K562 (cell line): ENCODE data around the gene RNF223. TPM values are rescaled to one million over a fixed set of nuclear protein-coding genes. Genes with fewer than 3 reads are reported as not detected.
A peak's percentile ranks its signal among the peaks of the same experiment; 100 is the strongest.

ENCODE experiments used
- ATAC-seq: fragments of 200-7000 bp; cut with Tn5 transposase; 3 replicates; pipeline ENCODE4 v1.9.1; 2020; ENCODE audit warnings: moderate library complexity
- BruUV-seq: library from RNA; stranded (reverse); fragments of 400-500 nt; replicated peaks from 2 replicates; lab custom pipeline; 2021; lab: Mats Ljungman, UMichigan
- CTCF ChIA-PET: fragments of 300-600 bp; formaldehyde crosslinking; extraction: SDS; loops from one replicate; lab custom pipeline; 2021; ENCODE audit warnings: low intra/inter-chr PET ratio; lab: Yijun Ruan, JAX
- POLR2A ChIA-PET: fragments of 300-600, 350-650 bp; sonication (Branson Sonifier 250); formaldehyde crosslinking; extraction: SDS; loops from one replicate; lab custom pipeline; 2021; ENCODE audit warnings: antibody characterized with exemption, inconsistent platforms; lab: Yijun Ruan, JAX
- DNase-seq, 4 experiments: peaks; one replicate each; pipeline versions ENCODE4 v3.0.0 to v3.0.0-alpha.2; 2011 to 2018; ENCODE audit warnings: low spot score in 3 of 4, mixed read lengths in 3 of 4; ENCODE audit errors: extremely low read depth in 1 of 4
- FAIRE-seq: peaks from 2 replicates; lab custom pipeline; 2011; peaks lifted over from hg19 to GRCh38; lab: Jason Lieb, UNC
- H2AFZ ChIP-seq: 2 replicates; pipeline ENCODE4 v1.6.0; 2011; ENCODE audit warnings: low read depth, low read length, control low read depth, inconsistent platforms
- H3K27ac ChIP-seq: fragments of 200-600 bp; 3 replicates; pipeline ENCODE4 v1.8.0; 2011; ENCODE audit warnings: low read depth, mild to moderate bottlenecking, control low read depth, inconsistent platforms, low read length, moderate library complexity, mixed read lengths; ENCODE audit errors: extremely low read depth
- H3K27me3 ChIP-seq, 2 experiments: fragments of 300-600 bp in 1 of 2; 2 replicates in 1 of 2; 3 replicates in 1 of 2; pipeline versions ENCODE4 v1.6.0 to v1.8.0; 2011; ENCODE audit warnings: inconsistent platforms in 2 of 2, low read length in 2 of 2, mild to moderate bottlenecking in 1 of 2, mixed read lengths in 1 of 2, moderate library complexity in 1 of 2; ENCODE audit not compliant: control insufficient read depth in 2 of 2, insufficient read depth in 2 of 2
- H3K36me3 ChIP-seq: fragments of 300-600 bp; 3 replicates; pipeline ENCODE4 v1.8.0; 2011; ENCODE audit warnings: mild to moderate bottlenecking, low read length, inconsistent platforms; ENCODE audit not compliant: control insufficient read depth, insufficient read depth
- H3K4me1 ChIP-seq, 2 experiments: fragments of 200-600 bp in 1 of 2; replicated peaks in 1 of 2; 2 replicates in 1 of 2; 3 replicates in 1 of 2; pipeline versions ENCODE4 v1.5.1 to v1.8.0; 2011; ENCODE audit warnings: inconsistent platforms in 2 of 2, low read length in 2 of 2, mild to moderate bottlenecking in 1 of 2, mixed read lengths in 1 of 2, moderate library complexity in 1 of 2; ENCODE audit not compliant: control insufficient read depth in 2 of 2, insufficient read depth in 2 of 2
- H3K4me2 ChIP-seq: 2 replicates; pipeline ENCODE4 v1.6.1; 2011; ENCODE audit warnings: low read length, control low read depth, inconsistent platforms, mixed read lengths; ENCODE audit not compliant: insufficient read depth
- H3K4me3 ChIP-seq: fragments of 200-600 bp; sonication (generic), shearing (Covaris generic); 2 replicates; pipeline ENCODE4 v1.5.1; 2016; ENCODE audit warnings: control low read depth, inconsistent platforms
- H3K79me2 ChIP-seq: fragments of 200-600 bp; 3 replicates; pipeline ENCODE4 v1.8.0; 2011; ENCODE audit warnings: low read length, inconsistent platforms; ENCODE audit not compliant: control insufficient read depth, insufficient read depth
- H3K9ac ChIP-seq, 2 experiments: 2 replicates each; pipeline versions ENCODE4 v1.6.0 to v1.6.1; 2011; ENCODE audit warnings: low read depth in 2 of 2, low read length in 2 of 2, control low read depth in 1 of 2, inconsistent platforms in 1 of 2, mild to moderate bottlenecking in 1 of 2, mixed read lengths in 1 of 2; ENCODE audit not compliant: insufficient read depth in 1 of 2
- H3K9me1 ChIP-seq: one replicate; pipeline ENCODE4 v1.6.0; 2011; ENCODE audit warnings: inconsistent platforms, mild to moderate bottlenecking, low read length, moderate library complexity; ENCODE audit not compliant: control insufficient read depth, insufficient read depth
- H3K9me3 ChIP-seq: replicated peaks from 2 replicates; pipeline ENCODE4 v1.5.1; 2011; ENCODE audit warnings: low read depth, low read length, inconsistent platforms; ENCODE audit not compliant: control insufficient read depth, insufficient read depth
- H4K20me1 ChIP-seq: replicated peaks from 2 replicates; pipeline ENCODE4 v1.6.1; 2011; ENCODE audit warnings: low read length, inconsistent platforms, mixed read lengths; ENCODE audit not compliant: control insufficient read depth, insufficient read depth
- CBX1 ChIP-seq: sonication (generic); IDR thresholded peaks from 2 replicates; pipeline ENCODE4 v1.6.1; 2016; ENCODE audit warnings: antibody characterized with exemption, low read depth, mild to moderate bottlenecking
- CBX3 ChIP-seq, 2 experiments: IDR thresholded peaks; 1 replicate in 1 of 2; 2 replicates in 1 of 2; pipeline ENCODE4 v1.6.1; 2012; ENCODE audit warnings: inconsistent platforms in 2 of 2, low read length in 2 of 2, borderline replicate concordance in 1 of 2, control low read depth in 1 of 2
- CBX5 ChIP-seq: IDR thresholded peaks from 2 replicates; pipeline ENCODE4 v1.6.1; 2014; ENCODE audit warnings: low read depth, borderline replicate concordance
- CLOCK ChIP-seq: fragments of 250-450 bp; sonication (Bioruptor Pico); IDR thresholded peaks from 2 replicates; pipeline ENCODE4 v1.4.0; 2020; ENCODE audit warnings: mild to moderate bottlenecking, moderate library complexity, borderline replicate concordance
- CREM ChIP-seq: IDR thresholded peaks from 2 replicates; pipeline ENCODE4 v1.6.1; 2014; ENCODE audit warnings: antibody characterized with exemption, low read depth
- HDAC1 ChIP-seq, 2 experiments: fragments of 450-650 bp; IDR thresholded peaks; 2 replicates each; pipeline ENCODE4 v1.6.1; 2016 to 2017; ENCODE audit warnings: inconsistent platforms in 1 of 2, mild to moderate bottlenecking in 1 of 2, moderate library complexity in 1 of 2
- HLTF ChIP-seq: fragments of 450-650 bp; IDR thresholded peaks from 2 replicates; pipeline ENCODE4 v1.6.1; 2016
- KDM5B ChIP-seq: fragments of 200-600 bp; sonication (generic); IDR thresholded peaks from 2 replicates; pipeline ENCODE4 v1.6.1; 2012; ENCODE audit warnings: low read depth, mild to moderate bottlenecking, moderate library complexity, low read length, control low read depth, inconsistent platforms; ENCODE audit not compliant: insufficient replicate concordance
- MYC ChIP-seq, 2 experiments: fragments of 250-450 bp in 1 of 2; sonication (Bioruptor Pico) in 1 of 2; IDR thresholded peaks; 2 replicates each; pipeline versions ENCODE4 v1.5.1 to v1.6.1; 2012 to 2021; ENCODE audit warnings: low read depth in 2 of 2, borderline replicate concordance in 1 of 2, improper control_type of control experiment in 1 of 2, low read length in 1 of 2, mild to moderate bottlenecking in 1 of 2, moderate library complexity in 1 of 2
- PTTG1 ChIP-seq: fragments of 450-650 bp; IDR thresholded peaks from 2 replicates; pipeline ENCODE4 v1.6.1; 2016; ENCODE audit warnings: low read depth, mild to moderate bottlenecking, missing genetic modification characterization, missing compliant biosample characterization
- SMAD1 ChIP-seq: fragments of 150-350 bp; IDR thresholded peaks from 2 replicates; pipeline ENCODE4 v1.6.1; 2014; ENCODE audit warnings: low read length, low read depth; ENCODE audit not compliant: partially characterized antibody
- SRF ChIP-seq, 2 experiments: fragments of 250-450, 450-650 bp in 1 of 2; sonication (Bioruptor Pico) in 1 of 2; sonication (generic) in 1 of 2; formaldehyde crosslinking; IDR thresholded peaks; 2 replicates each; pipeline versions ENCODE4 v1.5.0 to v1.5.1; 2020 to 2022; ENCODE audit warnings: mild to moderate bottlenecking in 1 of 2, missing genetic modification reagents in 1 of 2
- TRIM28 ChIP-seq: fragments of 450-650 bp; IDR thresholded peaks from 2 replicates; pipeline ENCODE4 v1.6.1; 2017
- ZFP91 ChIP-seq: sonication (generic); formaldehyde crosslinking; IDR thresholded peaks from 2 replicates; pipeline ENCODE4 v1.8.0; 2022; ENCODE audit warnings: mild to moderate bottlenecking, missing genetic modification reagents
- ZNF75A ChIP-seq: fragments of 450-650 bp; formaldehyde crosslinking; IDR thresholded peaks from 2 replicates; pipeline ENCODE4 v1.4.0; 2020; ENCODE audit warnings: mild to moderate bottlenecking
- ZNF79 ChIP-seq: fragments of 250-450 bp; sonication (Bioruptor Pico); IDR thresholded peaks from 2 replicates; pipeline ENCODE4 v1.4.0; 2020; ENCODE audit warnings: low read depth, mild to moderate bottlenecking, moderate library complexity
- WGBS: fragments of 100-300 bp; shearing (Covaris generic); methylation state at CpG from one replicate; pipeline ENCODE4 v1.1.6; 2016; ENCODE audit warnings: low coverage, mixed read lengths; ENCODE audit not compliant: insufficient coverage; ENCODE audit errors: missing lambda C conversion rate; 5-methylcytosine and 5-hydroxymethylcytosine counted together
- in situ Hi-C: fragments of 300-500 bp; cut with MboI; formaldehyde crosslinking; loops from 4 replicates; pipeline ENCODE4 v1.15.0; 2018; ENCODE audit warnings: inconsistent platforms, mixed read lengths
- intact Hi-C: fragments of 100-400 bp; cut with micrococcal nuclease; formaldehyde crosslinking; loops from 2 replicates; pipeline ENCODE4 v1.14.2; 2022
- polyA plus RNA-seq, 8 experiments: library from polyadenylated mRNA; depleted of rRNA in 4 of 8; stranded (reverse) in 5 of 8; unstranded in 3 of 8; fragments of >200 nt; fragmentation: Nextera tagmentation in 2 of 8; fragmentation: Illumina TruSeq in 1 of 8; extraction: Ambion mirVana in 2 of 8; extraction: Trizol in 1 of 8; gene quantifications; 2 replicates each; pipeline versions ENCODE4 v1.2.1 to v1.2.3, GENCODE V29; 2011 to 2014; ENCODE audit warnings: inconsistent platforms in 1 of 8, missing spikeins in 1 of 8
- total RNA-seq, 7 experiments: library from RNA; depleted of rRNA in 6 of 7; stranded (reverse); fragments of >200 nt in 6 of 7; fragmentation: Illumina TruSeq in 2 of 7; extraction: Trizol in 2 of 7; gene quantifications; 2 replicates each; pipeline versions ENCODE4 v1.2.1 to v1.2.3, GENCODE V29; 2011 to 2021; ENCODE audit warnings: low replicate concordance in 1 of 7

The RNF223 gene
- total and polyA plus RNA-seq, 9 of the 15 experiments (the other 6 are each of a cell fraction or from before 2014, with no cell fraction given), result 0.04 to 0.32 TPM; not detected in 7

GRCh38 chr1:1106510-1107221, 32.6 kb upstream of the RNF223 start:
- 97% methylated on average over 18 of the region's 31 CpGs for WGBS
- CTCF ChIA-PET, result no interaction called here
- POLR2A ChIA-PET, result no interaction called here
- no peak for TF ChIP-seq SRF (CRISPR knock-in tag; IDR thresholded peaks at IDR 0.05)
- no peak for TF ChIP-seq CREM
- no peak for TF ChIP-seq SMAD1
- TF ChIP-seq ZFP91 (CRISPR knock-in tag), result no peak
- TF ChIP-seq CLOCK (CRISPR knock-in tag), result no peak
- peak; percentile 84; the same call in 1 of the 2 replicates for TF ChIP-seq CBX5
- peak; percentile 82; the same call in 1 of the 2 replicates for TF ChIP-seq CBX1
- peak; percentile 98 for TF ChIP-seq HLTF
- no peak for TF ChIP-seq PTTG1 (tag)
- TF ChIP-seq ZNF79 (CRISPR knock-in tag), result no peak
- TF ChIP-seq ZNF75A (CRISPR knock-in tag), result no peak
- TF ChIP-seq CBX3 (IDR thresholded peaks at IDR 0.05; ENCODE audit: borderline replicate concordance in 1 of 2, low read length in 2 of 2), result 0 out of 3 replicates have a peak, but pooled peaks of 1 of the 2 experiments have one; percentile 30
- TF ChIP-seq MYC (IDR thresholded peaks at IDR 0.05; ENCODE audit: low read depth, low read length), result no peak
- no peak for TF ChIP-seq MYC (CRISPR knock-in tag; IDR thresholded peaks at IDR 0.05; ENCODE audit: borderline replicate concordance, low read depth)
- TF ChIP-seq HDAC1 (IDR thresholded peaks at IDR 0.05), result no peak
- TF ChIP-seq TRIM28, result peak; percentile 83; the same call in 1 of the 2 replicates
- TF ChIP-seq KDM5B, result no peak

More at GRCh38 chr1:1106510-1107221, 32.6 kb upstream of the RNF223 start:
- no peaks in the 10 kb centered on the region for H3K9me1 ChIP-seq
- H3K27ac ChIP-seq, result no peak overlapping the region
- peaks cover 67% of the 10 kb centered on the region for H3K79me2 ChIP-seq
- no peak overlapping the region for H3K4me2 ChIP-seq
- no peak for DNase-seq
- in situ Hi-C loops, result no loop called here
- intact Hi-C loops, result no loop called here
- H2AFZ ChIP-seq, result no peak overlapping the region
- no TSS peak for BruUV-seq
- no peak overlapping the region for H3K4me3 ChIP-seq
- peaks cover 10% of the 10 kb centered on the region for H3K9me3 ChIP-seq
- H4K20me1 ChIP-seq, result no peaks in the 10 kb centered on the region
- H3K4me1 ChIP-seq, result peaks cover 14 to 29% of the 10 kb centered on the region in 2 experiments; a peak in 4 of 5 replicates
- peaks cover 7% of the 10 kb centered on the region; the same call in 2 of the 3 replicates for H3K36me3 ChIP-seq
- FAIRE-seq, result no peak
- H3K27me3 ChIP-seq, result no peaks in the 10 kb centered on the region
- ATAC-seq, result no peak
- no peak overlapping the region for H3K9ac ChIP-seq
